A549 (cell line): ENCODE data around the gene U2AF1L4. TPM values are rescaled to one million over a fixed set of nuclear protein-coding genes. Genes with fewer than 3 reads are reported as not detected.

Source experiments
- ATOH8 ChIP-seq: fragments of 250-450 bp; sonication (Bioruptor Pico); IDR thresholded peaks from 2 replicates; pipeline ENCODE4 v1.5.0; 2020; ENCODE audit warnings: low read depth, mild to moderate bottlenecking, moderate library complexity
- BCL3 ChIP-seq: fragments of >200 bp; sonication (Bioruptor Twin); formaldehyde crosslinking; IDR thresholded peaks from 3 replicates; pipeline ENCODE4 v1.6.1; 2016
- BHLHE40 ChIP-seq: IDR thresholded peaks from 2 replicates; pipeline ENCODE4 v1.6.1; 2012; ENCODE audit warnings: low read depth, low read length, inconsistent platforms
- CBX8 ChIP-seq: fragments of 200-600 bp; sonication (generic); IDR thresholded peaks from 2 replicates; pipeline ENCODE4 v1.6.1; 2016
- CEBPB ChIP-seq, 2 experiments: fragments of >200 bp in 1 of 2; sonication (Bioruptor Twin) in 1 of 2; formaldehyde crosslinking in 1 of 2; IDR thresholded peaks; 2 replicates each; pipeline ENCODE4 v1.6.1; 2012 to 2016
- CHD4 ChIP-seq: fragments of 200-600 bp; sonication (generic); IDR thresholded peaks from 2 replicates; pipeline ENCODE4 v1.6.1; 2016; ENCODE audit warnings: antibody characterized with exemption, mild to moderate bottlenecking, borderline replicate concordance
- CTCF ChIP-seq: fragments of >200 bp; sonication (Bioruptor Twin); formaldehyde crosslinking; IDR thresholded peaks from 3 replicates; pipeline ENCODE4 v1.5.1; 2016
- HDAC2 ChIP-seq: fragments of 200-600 bp; sonication (generic); IDR thresholded peaks from 2 replicates; pipeline ENCODE4 v1.6.1; 2016
- HMGXB4 ChIP-seq: fragments of 250-450 bp; sonication (Bioruptor Pico); IDR thresholded peaks from 2 replicates; pipeline ENCODE4 v1.5.0; 2021; ENCODE audit warnings: mild to moderate bottlenecking, moderate library complexity, borderline replicate concordance
- HOXB13 ChIP-seq: fragments of 250-450 bp; sonication (Bioruptor Pico); IDR thresholded peaks from 2 replicates; pipeline ENCODE4 v1.5.0; 2020; ENCODE audit warnings: low read depth, mild to moderate bottlenecking, moderate library complexity
- KDM1A ChIP-seq: fragments of 200-600 bp; sonication (generic); IDR thresholded peaks from 2 replicates; pipeline ENCODE4 v1.6.1; 2016; ENCODE audit warnings: low read depth, mild to moderate bottlenecking
- MAX ChIP-seq: IDR thresholded peaks from 2 replicates; pipeline ENCODE4 v1.6.1; 2012
- MYC ChIP-seq: IDR thresholded peaks from 2 replicates; pipeline ENCODE4 v1.6.1; 2012; ENCODE audit warnings: mild to moderate bottlenecking, inconsistent platforms, low read length, improper control_type of control experiment, borderline replicate concordance
- NFE2L2 ChIP-seq: fragments of 150-350 bp; conservative IDR thresholded peaks from 2 replicates; pipeline ENCODE4 v1.6.1; 2014; ENCODE audit warnings: low read length
- POLR2A ChIP-seq: IDR thresholded peaks from 2 replicates; pipeline ENCODE4 v1.6.1; 2012; ENCODE audit warnings: mild to moderate bottlenecking, low read length
- POLR2AphosphoS2 ChIP-seq: conservative IDR thresholded peaks from 2 replicates; pipeline ENCODE4 v1.6.1; 2012; ENCODE audit warnings: low read length, improper control_type of control experiment, inconsistent platforms
- REST ChIP-seq: fragments of 200-600 bp; sonication (generic); IDR thresholded peaks from 2 replicates; pipeline ENCODE4 v1.6.1; 2016; ENCODE audit warnings: antibody characterized with exemption, mild to moderate bottlenecking, moderate library complexity
- RFX5 ChIP-seq: fragments of 450-650 bp; IDR thresholded peaks from 2 replicates; pipeline ENCODE4 v1.7.1; 2014; ENCODE audit warnings: antibody characterized with exemption, mild to moderate bottlenecking, moderate library complexity
- RNF2 ChIP-seq: fragments of 200-600 bp; sonication (generic); IDR thresholded peaks from 2 replicates; pipeline ENCODE4 v1.6.1; 2016; ENCODE audit warnings: low read depth, mild to moderate bottlenecking, antibody characterized with exemption, moderate library complexity, borderline replicate concordance
- TP53 ChIP-seq: fragments of 250-450 bp; sonication (Bioruptor Pico); IDR thresholded peaks from 2 replicates; pipeline ENCODE4 v1.5.0; 2021; ENCODE audit warnings: mild to moderate bottlenecking, moderate library complexity
- ZNF302 ChIP-seq: fragments of 250-450 bp; sonication (Bioruptor Pico); IDR thresholded peaks from 2 replicates; pipeline ENCODE4 v1.9.0; 2021; ENCODE audit warnings: inconsistent platforms, mild to moderate bottlenecking, moderate library complexity
- polyA plus RNA-seq, 4 experiments: library from polyadenylated mRNA; depleted of rRNA in 3 of 4; stranded (reverse); fragments of >200 nt; fragmentation: RNase III in 1 of 4; extraction: RNeasy Plus Mini Kit Qiagen cat#74134 plus additional on column Dnase treatment in 1 of 4; gene quantifications; 2 replicates in 3 of 4; 3 replicates in 1 of 4; pipeline ENCODE4 v1.2.3, GENCODE V29; 2011 to 2017

U2AF1L4 gene
- polyA plus RNA-seq, 2 of the 4 experiments (the other 2 are of a cell fraction): 41.1 to 42.8 TPM

GRCh38 chr19:35748106-35749020 lies 3.1 kb upstream of the U2AF1L4 start, which contains the start of gene LIN37 (continued):
- TF ChIP-seq HMGXB4 (no peak), ZNF302 (CRISPR knock-in tag) (no peak), CHD4 (no peak), HDAC2 (no peak), REST (peak; percentile 92), KDM1A (no peak), MYC (peak; percentile 43; the same call in 1 of the 2 replicates), POLR2AphosphoS2 (0 out of 2 replicates have a peak, but pooled peaks have one; percentile 55), RNF2 (no peak), BCL3 (peak; percentile 53; the same call in 1 of the 3 replicates), CTCF (no peak), BHLHE40 (no peak), MAX (peak; percentile 87), RFX5 (peak; percentile 36; the same call in 1 of the 2 replicates), POLR2A (peak; percentile 88), CBX8 (no peak), CEBPB (IDR thresholded peaks at IDR 0.05) (peak; percentile 96 to 99), TP53 (peak; percentile 92), ATOH8 (CRISPR knock-in tag) (no peak), HOXB13 (CRISPR knock-in tag) (no peak), NFE2L2 (no peak)
